Motor neuron (in vitro differentiated cells): ENCODE measurements around the gene SDK1. TPM values are rescaled to one million over a fixed set of nuclear protein-coding genes. Genes with fewer than 3 reads are reported as not detected.
"Not testable (repeated sequence)": the region's sequence is repeated elsewhere in the genome, so short reads cannot be mapped to it uniquely, and the experiment has no call there.

Experiments used
- ATAC-seq, 8 experiments: fragments of 200-7000 bp; cut with Tn5 transposase; replicated peaks in 6 of 8; 2 replicates each; pipeline ENCODE4 v1.8.0; 2021; ENCODE audit warnings: mild to moderate bottlenecking in 8 of 8, moderate library complexity in 8 of 8
- H3K27ac ChIP-seq, 2 donors: fragments of 250-450 bp; sonication (Bioruptor Pico); 2 replicates each; pipeline ENCODE4 v1.9.0; 2021; ENCODE audit warnings: antibody characterized with exemption in 2 of 2, mild to moderate bottlenecking in 2 of 2, moderate library complexity in 1 of 2
- H3K4me1 ChIP-seq, 2 donors: fragments of 250-450 bp; sonication (Bioruptor Pico); replicated peaks in 1 of 2; 2 replicates each; pipeline ENCODE4 v1.6.1; 2021; ENCODE audit warnings: antibody characterized with exemption in 2 of 2, mild to moderate bottlenecking in 2 of 2, moderate library complexity in 1 of 2
- H3K4me3 ChIP-seq, 5 donors: fragments of 250-450 bp; sonication (Bioruptor Pico); 2 replicates each; pipeline ENCODE4 v1.9.0; 2021; ENCODE audit warnings: antibody characterized with exemption in 5 of 5, mild to moderate bottlenecking in 5 of 5, moderate library complexity in 4 of 5
- WGBS, 10 experiments: fragments of 450-650 bp; shearing (Covaris generic); methylation state at CpG; one replicate each; pipeline ENCODE4 v1.0.0; 2022; 5-methylcytosine and 5-hydroxymethylcytosine counted together
- in situ Hi-C, 9 experiments: fragments of 400-800 bp; cut with MboI; loops; one replicate each; pipeline ENCODE4 v1.15.0; 2021; ENCODE audit warnings: low sequenced_read_pairs in 9 of 9, low pct_unique_long_range_greater_than_20kb in 2 of 9; ENCODE audit not compliant: unreplicated experiment in 9 of 9
- total RNA-seq, 8 experiments: library from RNA; unstranded; fragments of 300-600 nt; gene quantifications; 2 replicates each; pipeline versions ENCODE4 v1.2.3 to v1.2.4, GENCODE V29; 2022

Gene SDK1
- total RNA-seq, 8 experiments from 2014 or later, result 0.66 to 30.6 (median 8.0) TPM

DNA sequence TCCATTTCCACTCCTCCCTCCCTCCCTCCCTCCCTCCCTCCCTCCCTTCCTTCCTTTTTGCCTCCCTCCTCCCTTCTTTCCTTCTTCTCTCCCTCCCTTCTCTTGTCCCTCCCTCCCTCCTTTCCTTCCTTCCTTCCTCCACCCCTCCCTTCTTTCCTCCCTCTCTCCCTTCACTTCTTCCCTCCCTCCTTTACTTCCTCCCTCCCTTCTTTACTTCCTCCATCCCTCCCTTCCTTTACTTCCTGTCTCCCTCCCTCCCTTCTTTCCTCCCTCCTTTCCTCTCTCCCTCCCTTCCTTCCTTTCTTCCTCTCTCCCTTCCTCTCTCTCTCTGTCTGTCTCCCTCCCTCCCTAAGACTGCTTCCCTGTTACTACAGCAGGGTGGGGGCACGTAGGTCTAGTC lies 782.5 kb downstream of the SDK1 start:
- 14 to 100% (median 71%) methylated on average over 1 of the region's 1 CpG; no CpG with 5 or more reads in 5 of the 10 experiments for WGBS, 10 experiments
- no peak overlapping the region for H3K27ac ChIP-seq
- H3K4me1 ChIP-seq, result no peaks in the 10 kb centered on the region
- no peak for ATAC-seq
- in situ Hi-C loops, result no loop called here
- no peak overlapping the region for H3K4me3 ChIP-seq

DNA sequence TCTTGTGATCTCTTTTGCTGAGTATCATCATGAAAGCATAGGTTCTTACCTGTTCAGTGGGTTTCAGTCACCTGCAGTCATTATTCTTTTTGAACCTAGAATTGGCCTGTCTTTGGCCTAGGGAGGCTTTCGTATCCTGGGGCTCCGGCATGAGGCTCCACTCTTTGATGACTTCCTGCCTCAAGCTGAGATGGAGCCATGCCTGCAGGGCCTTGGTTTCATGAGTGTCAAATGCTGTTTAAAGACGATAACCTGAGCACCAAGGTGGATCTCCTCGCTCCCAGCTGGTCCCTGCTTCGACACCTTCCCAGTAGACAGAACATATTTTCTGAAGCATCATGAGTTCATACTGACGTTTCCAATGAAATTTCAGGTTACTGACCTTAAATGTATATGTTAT lies 783.2 kb downstream of the SDK1 start:
- in situ Hi-C loops, result no loop called here
- ATAC-seq, result no peak
- Histone ChIP-seq H3K27ac (no peak overlapping the region), H3K4me3 (no peak overlapping the region), H3K4me1 (no peaks in the 10 kb centered on the region)
- 17 to 92% (median 77%) methylated on average over 2 to 6 of the region's 6 CpGs; no CpG with 5 or more reads in 1 of the 10 experiments for WGBS, 10 experiments

DNA sequence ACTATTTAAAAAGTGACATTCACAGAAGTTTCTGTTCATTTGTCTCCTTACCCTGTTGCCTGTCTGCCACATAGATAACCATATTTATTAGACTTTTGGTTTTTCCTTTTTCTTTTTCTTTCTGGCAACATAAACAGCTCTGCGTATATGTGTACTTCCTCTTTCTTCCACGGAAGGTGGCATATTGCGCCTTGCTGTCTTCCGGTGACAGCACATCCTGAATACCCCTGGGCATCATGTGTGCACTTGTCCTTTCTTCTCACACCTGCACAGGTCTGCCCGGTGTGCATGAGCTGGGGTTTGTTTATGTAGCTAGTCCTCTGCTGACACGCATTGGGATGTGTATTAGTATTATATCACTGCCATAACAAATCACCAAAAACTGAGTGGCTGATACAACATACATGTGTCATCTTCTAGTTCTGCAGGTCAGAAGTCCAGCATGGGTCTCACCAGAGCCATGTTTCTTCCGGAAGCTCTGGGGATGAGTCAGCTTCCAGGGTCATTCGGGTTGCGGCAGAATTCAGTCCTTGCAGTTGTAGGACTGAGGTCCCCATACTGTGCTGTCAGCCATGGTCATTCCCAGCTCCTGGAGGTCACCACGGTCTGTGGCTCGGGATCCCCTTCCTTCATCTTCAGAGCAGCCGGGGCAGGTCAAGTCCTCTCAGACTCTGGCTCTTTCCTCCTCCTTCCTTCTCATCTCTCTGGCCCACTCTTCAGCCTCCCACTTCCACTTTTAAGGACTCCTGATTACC lies 785.1 kb downstream of the SDK1 start:
- in situ Hi-C loops, result no loop called here
- Histone ChIP-seq H3K4me3 (no peak overlapping the region), H3K27ac (no peak overlapping the region), H3K4me1 (no peaks in the 10 kb centered on the region)
- no peak for ATAC-seq
- 65 to 100% (median 81%) methylated on average over 1 to 10 of the region's 12 CpGs for WGBS, 10 experiments

DNA sequence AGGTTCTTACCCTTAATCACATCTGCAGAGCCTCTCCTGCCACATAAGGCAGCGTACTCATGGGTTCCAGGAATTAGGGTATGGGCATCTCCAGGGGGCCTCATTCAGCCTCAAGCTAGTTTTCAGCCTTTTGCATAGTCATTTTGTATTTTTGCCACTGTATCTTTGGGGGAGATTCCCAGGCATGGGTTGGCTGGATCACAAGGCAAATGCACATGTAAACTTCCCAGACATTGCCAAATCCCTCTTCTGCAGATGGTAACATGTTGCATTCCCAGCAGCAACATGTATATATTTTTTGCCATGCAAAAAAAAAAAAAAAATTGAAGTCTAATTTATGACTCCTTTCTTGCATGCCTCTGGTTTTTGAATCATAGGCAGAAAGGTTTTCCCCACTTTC lies 785.7 kb downstream of the SDK1 start:
- Histone ChIP-seq H3K4me3 (no peak overlapping the region), H3K4me1 (no peaks in the 10 kb centered on the region), H3K27ac (no peak overlapping the region)
- WGBS, 10 experiments, result 0 to 100% methylated on average over 1 of the region's 1 CpG; no CpG with 5 or more reads in 8 of the 10 experiments
- ATAC-seq, result peak in 1 of 8 experiments; percentile 58
- in situ Hi-C loops, result no loop called here

DNA sequence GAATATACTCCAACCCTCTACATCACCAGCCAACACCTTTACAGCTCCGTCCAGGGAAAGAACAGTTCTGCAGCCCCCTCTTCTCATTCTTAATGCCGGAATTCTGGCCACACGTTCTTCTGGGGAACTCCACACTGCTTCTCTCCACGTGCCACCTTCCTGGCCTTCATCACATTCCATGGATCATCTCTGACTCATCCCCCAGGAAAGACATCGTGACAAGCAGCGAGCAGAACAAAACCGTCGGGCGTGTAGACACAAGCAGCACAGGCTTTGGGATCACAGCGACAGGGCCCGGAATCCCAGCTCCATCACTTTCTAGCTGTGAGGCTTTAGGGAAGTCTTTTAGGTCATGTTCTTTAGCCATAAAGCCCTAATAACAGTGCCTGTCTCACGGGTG lies 790.7 kb downstream of the SDK1 start:
- Histone ChIP-seq H3K27ac (no peak overlapping the region), H3K4me1 (no peaks in the 10 kb centered on the region), H3K4me3 (no peak overlapping the region)
- no peak for ATAC-seq
- 8 to 98% (median 83%) methylated on average over 1 to 10 of the region's 12 CpGs; no CpG with 5 or more reads in 3 of the 10 experiments for WGBS, 10 experiments
- in situ Hi-C loops, result no loop called here

DNA sequence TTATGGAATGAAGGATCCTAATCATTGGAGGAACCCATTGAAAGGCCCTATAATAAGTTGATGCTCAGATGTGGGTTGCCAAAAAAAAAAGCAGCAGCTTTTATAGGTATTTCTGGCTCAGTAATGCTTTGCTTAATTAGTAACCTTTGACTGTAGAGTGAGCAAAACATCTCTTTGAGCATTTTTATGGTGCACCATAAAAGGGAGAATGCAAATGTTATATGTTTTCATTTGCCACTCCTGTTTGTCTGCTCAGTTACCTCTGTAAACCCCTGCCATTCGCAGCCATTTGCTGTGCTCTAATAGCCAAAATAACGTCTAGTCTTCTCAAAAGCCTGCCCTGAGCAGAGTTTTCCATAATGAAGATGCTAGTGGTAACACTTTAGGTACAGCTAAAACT lies 792.0 kb downstream of the SDK1 start:
- WGBS, 10 experiments, result 8 to 100% (median 70%) methylated on average over 2 of the region's 2 CpGs; no CpG with 5 or more reads in 3 of the 10 experiments
- Histone ChIP-seq H3K4me3 (no peak overlapping the region), H3K27ac (no peak overlapping the region), H3K4me1 (no peaks in the 10 kb centered on the region)
- ATAC-seq, result no peak
- in situ Hi-C loops, result no loop called here

DNA sequence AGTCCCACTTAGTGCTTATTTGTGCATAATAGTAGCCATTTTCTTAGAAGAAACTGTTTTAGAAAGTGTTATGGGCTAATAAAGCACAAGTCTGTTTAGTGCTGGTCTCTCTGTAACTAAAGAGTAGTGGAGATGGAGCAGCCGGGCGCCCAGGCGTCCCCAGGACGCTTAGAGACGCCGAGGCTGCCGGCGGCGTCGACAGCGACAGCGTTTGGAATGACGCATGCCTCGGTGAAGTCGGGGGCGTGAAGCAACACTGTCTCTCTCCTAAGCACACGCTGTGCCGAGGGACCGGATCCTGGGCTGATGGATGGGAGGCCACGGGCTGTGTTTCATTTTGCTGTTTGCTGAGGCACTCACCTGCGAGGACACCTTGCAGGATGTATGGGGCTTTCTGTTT lies 792.4 kb downstream of the SDK1 start:
- Histone ChIP-seq H3K27ac (no peak overlapping the region), H3K4me1 (no peaks in the 10 kb centered on the region), H3K4me3 (no peak overlapping the region)
- no peak for ATAC-seq
- 80 to 94% (median 91%) methylated on average over 4 to 14 of the region's 21 CpGs; no CpG with 5 or more reads in 4 of the 10 experiments for WGBS, 10 experiments
- in situ Hi-C loops, result no loop called here

DNA sequence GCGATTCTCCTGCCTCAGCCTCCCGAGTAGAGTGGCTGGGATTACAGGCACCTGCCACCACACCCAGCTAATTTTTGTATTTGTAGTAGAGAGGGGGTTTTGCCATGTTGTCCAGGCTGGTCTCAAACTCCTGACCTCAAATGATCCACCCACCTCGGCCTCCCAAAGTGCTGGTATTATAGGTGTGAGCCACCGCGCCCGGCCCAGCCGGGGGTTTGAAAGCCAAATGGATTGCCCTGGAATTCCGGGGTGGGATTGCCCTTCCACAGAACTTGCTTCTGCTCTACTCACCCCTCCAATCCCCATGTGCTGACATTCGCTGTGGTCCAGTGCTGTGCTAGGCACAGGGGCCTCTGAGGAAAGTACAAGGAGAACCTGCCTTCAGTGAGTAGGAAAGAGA lies 793.1 kb downstream of the SDK1 start:
- WGBS, 10 experiments, result 55 to 90% (median 81%) methylated on average over 2 to 6 of the region's 9 CpGs; no CpG with 5 or more reads in 7 of the 10 experiments
- in situ Hi-C loops, ATAC-seq, H3K4me3 ChIP-seq, H3K27ac ChIP-seq, H3K4me1 ChIP-seq: not testable (repeated sequence)

DNA sequence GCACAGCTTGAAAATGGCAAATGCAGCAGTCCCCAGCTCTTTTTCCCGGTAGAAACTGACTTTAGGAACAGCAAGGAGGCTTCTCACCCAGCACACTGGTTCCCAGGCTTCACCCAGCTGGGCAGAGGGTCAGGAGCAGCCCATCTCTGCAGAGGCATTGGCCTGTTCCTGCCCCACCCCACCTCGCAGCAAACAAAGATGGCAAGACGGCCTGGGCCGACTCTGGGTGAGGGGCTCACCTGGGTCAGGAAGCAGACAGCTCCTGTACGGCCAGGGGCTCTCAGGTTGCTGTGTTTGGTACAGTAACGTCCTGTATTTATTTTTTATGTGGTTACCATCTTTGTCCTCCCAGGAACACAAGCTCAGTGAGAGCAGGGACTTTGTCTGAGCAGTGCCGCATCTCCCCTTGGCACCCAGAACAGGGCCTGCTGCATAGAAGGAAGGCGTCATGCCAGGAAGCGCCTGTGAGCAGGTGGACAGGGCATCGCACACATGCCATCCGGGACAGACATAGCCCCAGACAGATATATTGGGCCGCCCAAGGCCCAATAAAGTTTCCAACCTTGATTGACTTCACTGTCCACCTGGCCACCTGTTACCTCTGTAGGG lies 796.1 kb downstream of the SDK1 start:
- Histone ChIP-seq H3K27ac (no peak overlapping the region), H3K4me3 (no peak overlapping the region), H3K4me1 (peaks cover 2 to 3% of the 10 kb centered on the region in 2 donors)
- in situ Hi-C loops, result no loop called here
- WGBS, 10 experiments, result 20 to 91% (median 48%) methylated on average over 1 to 7 of the region's 12 CpGs; no CpG with 5 or more reads in 6 of the 10 experiments
- ATAC-seq, result no peak

DNA sequence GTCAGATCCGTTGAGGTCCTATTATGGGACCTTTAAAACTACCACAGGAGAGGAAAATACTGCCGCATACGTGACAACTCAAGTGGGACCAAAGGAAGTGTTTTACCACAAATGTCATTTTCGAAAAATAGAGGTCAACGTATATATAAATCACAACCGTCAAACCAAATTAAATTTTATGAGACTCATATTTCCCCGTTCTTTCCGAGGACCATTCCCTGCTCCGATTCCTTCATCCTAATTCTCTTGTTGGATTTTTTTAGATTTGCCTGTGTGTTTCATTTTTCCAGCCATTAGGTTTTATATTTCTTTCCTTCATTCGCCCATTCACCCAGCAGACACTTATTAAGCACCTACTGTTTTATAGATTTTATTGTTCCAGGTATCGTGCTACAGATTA lies 797.1 kb downstream of the SDK1 start:
- in situ Hi-C loops, result no loop called here
- H3K4me3 ChIP-seq, result no peak overlapping the region
- WGBS, 10 experiments, result 55 to 100% (median 92%) methylated on average over 2 to 11 of the region's 11 CpGs
- no peak overlapping the region for H3K27ac ChIP-seq
- peaks cover 2 to 4% of the 10 kb centered on the region in 2 donors for H3K4me1 ChIP-seq
- no peak for ATAC-seq

DNA sequence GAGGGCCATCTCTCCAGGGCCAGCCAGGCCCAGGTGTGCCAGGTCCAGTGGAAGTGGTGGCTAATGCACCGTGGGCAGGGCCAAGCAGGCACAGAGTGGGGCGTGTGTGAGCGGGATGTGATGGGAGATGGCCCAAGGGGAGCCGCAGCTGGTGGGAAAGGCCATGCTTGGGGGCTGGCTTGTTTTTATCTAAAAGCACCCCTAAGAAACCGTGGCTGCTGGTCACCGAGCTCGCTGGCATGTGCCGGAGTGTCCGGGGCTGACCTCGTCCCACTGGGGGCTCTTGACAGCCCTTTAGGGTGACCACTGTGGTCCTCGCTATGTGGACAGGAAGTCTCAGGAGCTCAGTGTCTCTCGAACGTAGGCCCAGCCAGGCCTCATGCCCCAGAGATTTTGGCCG lies 798.6 kb downstream of the SDK1 start:
- H3K4me1 ChIP-seq, result peaks cover 2 to 4% of the 10 kb centered on the region in 2 donors
- in situ Hi-C loops, result no loop called here
- ATAC-seq, result no peak
- no peak overlapping the region for H3K27ac ChIP-seq
- H3K4me3 ChIP-seq, result no peak overlapping the region
- 0 to 95% methylated on average over 1 to 3 of the region's 14 CpGs; no CpG with 5 or more reads in 8 of the 10 experiments for WGBS, 10 experiments

DNA sequence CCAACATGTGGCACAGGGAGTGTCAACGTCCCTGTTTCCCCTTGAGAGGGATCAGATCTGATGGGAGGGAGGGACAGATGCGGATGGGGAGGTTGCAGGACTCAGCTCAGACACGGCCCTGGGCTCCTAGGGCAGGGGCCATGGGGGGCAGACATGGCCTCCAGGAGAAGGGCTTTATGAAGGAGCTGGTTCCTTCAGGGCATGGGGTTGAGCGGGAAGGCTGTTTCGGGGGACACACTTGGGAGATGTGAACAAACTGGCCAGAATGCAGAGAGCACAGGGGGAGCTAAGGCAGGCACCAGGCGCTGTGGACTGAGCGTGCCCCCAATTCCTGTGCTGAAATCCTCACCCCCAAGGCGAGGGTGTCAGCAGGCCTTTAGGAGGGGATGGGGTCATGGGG lies 799.1 kb downstream of the SDK1 start:
- Histone ChIP-seq H3K4me1 (peaks cover 2 to 4% of the 10 kb centered on the region in 2 donors), H3K4me3 (no peak overlapping the region), H3K27ac (no peak overlapping the region)
- no peak for ATAC-seq
- WGBS, 10 experiments, result 70 to 80% (median 76%) methylated on average over 1 to 5 of the region's 8 CpGs; no CpG with 5 or more reads in 7 of the 10 experiments
- in situ Hi-C loops, result no loop called here

DNA sequence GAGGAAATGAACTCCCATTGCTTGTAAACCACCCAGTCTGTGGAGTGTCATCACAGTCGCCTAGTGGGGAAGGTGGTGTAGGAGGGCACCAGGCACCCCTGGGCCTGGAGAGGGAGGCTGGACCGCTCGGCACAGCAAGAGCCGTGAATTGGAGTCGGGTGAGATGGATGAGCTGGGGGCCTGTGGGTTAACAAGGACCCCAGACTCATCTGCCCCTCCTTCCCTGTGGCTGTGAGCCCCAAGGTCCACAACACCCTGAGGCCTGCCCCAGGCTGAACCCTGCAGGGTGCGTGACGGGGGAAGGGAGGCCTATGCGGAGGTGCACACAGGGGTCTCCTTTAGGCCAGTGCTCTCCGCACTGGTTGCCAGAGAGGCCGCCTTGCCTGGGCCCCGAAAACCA lies 799.6 kb downstream of the SDK1 start:
- ATAC-seq, result no peak
- H3K4me1 ChIP-seq, result peaks cover 2 to 4% of the 10 kb centered on the region in 2 donors
- WGBS, 10 experiments, result 38 to 100% (median 75%) methylated on average over 2 to 5 of the region's 11 CpGs; no CpG with 5 or more reads in 6 of the 10 experiments
- in situ Hi-C loops, result no loop called here
- H3K4me3 ChIP-seq, result no peak overlapping the region
- no peak overlapping the region for H3K27ac ChIP-seq
